ENCODE results near the gene TXNRD2.

GRCh38 chr22:19990609-19991394 lies 49.2 kb upstream of the TXNRD2 start:
- TF ChIP-seq ZNF274 (IDR thresholded peaks at IDR 0.05; ENCODE audit: low read depth, low read length) (no peak), YY1 (IDR thresholded peaks at IDR 0.05; ENCODE audit: insufficient read depth, insufficient read length) (no peak)

All from NT2/D1 (cell line).